Neural cell (in vitro differentiated cells): ENCODE results near the gene CLBA1. TPM values are rescaled to one million over a fixed set of nuclear protein-coding genes. Genes with fewer than 3 reads are reported as not detected.
"Not testable (repeated sequence)": the region's sequence is repeated elsewhere in the genome, so short reads cannot be mapped to it uniquely, and the experiment has no call there.

ENCODE experiments used
- H2AFZ ChIP-seq: fragments of 200-600, 300-800 bp; sonication (generic), shearing (Covaris generic); 2 replicates; pipeline ENCODE4 v1.6.0; 2014; ENCODE audit warnings: low read depth, mild to moderate bottlenecking, antibody characterized with exemption, low read length, moderate library complexity
- H3F3A ChIP-seq: fragments of 200-600 bp; shearing (Covaris generic); 2 replicates; pipeline ENCODE4 v1.6.1; 2016; ENCODE audit warnings: mild to moderate bottlenecking, moderate library complexity, mixed read lengths, antibody characterized with exemption, low read length; ENCODE audit not compliant: insufficient read depth, poor library complexity, severe bottlenecking
- H3K27ac ChIP-seq: fragments of 200-600, 300-800 bp; sonication (generic), shearing (Covaris generic); 2 replicates; pipeline ENCODE4 v1.5.1; 2014; ENCODE audit warnings: mild to moderate bottlenecking, low read length, moderate library complexity
- H3K27me3 ChIP-seq: fragments of 300-800, 200-600 bp; sonication (generic), shearing (Covaris generic); 2 replicates; pipeline ENCODE4 v1.6.0; 2014; ENCODE audit warnings: mild to moderate bottlenecking, low read depth, low read length, moderate library complexity; ENCODE audit not compliant: insufficient read depth
- H3K36me3 ChIP-seq: fragments of 300-800, 200-600 bp; sonication (generic), shearing (Covaris generic); 2 replicates; pipeline ENCODE4 v1.5.1; 2014; ENCODE audit warnings: mild to moderate bottlenecking, antibody characterized with exemption, low read length, moderate library complexity; ENCODE audit not compliant: insufficient read depth
- H3K4me2 ChIP-seq: fragments of 300-800, 200-600 bp; sonication (generic), shearing (Covaris generic); 2 replicates; pipeline ENCODE4 v1.6.0; 2014; ENCODE audit warnings: mild to moderate bottlenecking, low read length
- H3K4me3 ChIP-seq: fragments of 300-800, 200-600 bp; sonication (generic), shearing (Covaris generic); 2 replicates; pipeline ENCODE4 v1.5.1; 2014; ENCODE audit warnings: mild to moderate bottlenecking, low read length, moderate library complexity
- H3K79me2 ChIP-seq: fragments of 200-600 bp; shearing (Covaris generic); replicated peaks from 2 replicates; pipeline ENCODE4 v1.6.0; 2014; ENCODE audit warnings: mild to moderate bottlenecking, low read length, moderate library complexity; ENCODE audit not compliant: insufficient read depth
- H3K9ac ChIP-seq: fragments of 300-800, 200-600 bp; sonication (generic), shearing (Covaris generic); 2 replicates; pipeline ENCODE4 v1.6.1; 2016; ENCODE audit warnings: mild to moderate bottlenecking, low read length, mixed read lengths
- H3K9me2 ChIP-seq: fragments of 200-600 bp; shearing (Covaris generic); 2 replicates; pipeline ENCODE4 v1.6.1; 2016; ENCODE audit warnings: mild to moderate bottlenecking, low read length, mixed read lengths; ENCODE audit not compliant: insufficient read depth
- H3K9me3 ChIP-seq: fragments of 200-600, 300-800 bp; sonication (generic), shearing (Covaris generic); 2 replicates; pipeline ENCODE4 v1.6.1; 2016; ENCODE audit warnings: mild to moderate bottlenecking, mixed run types, low read length, moderate library complexity, mixed read lengths
- H4K20me1 ChIP-seq: fragments of 200-600 bp; shearing (Covaris generic); 2 replicates; pipeline ENCODE4 v1.6.1; 2016; ENCODE audit warnings: mild to moderate bottlenecking, mixed run types; ENCODE audit not compliant: insufficient read depth
- EP300 ChIP-seq: fragments of 450-650 bp; conservative IDR thresholded peaks from 2 replicates; pipeline ENCODE4 v1.6.1; 2014; ENCODE audit warnings: antibody characterized with exemption, mild to moderate bottlenecking, moderate library complexity; ENCODE audit not compliant: poor library complexity, severe bottlenecking
- EZH2 ChIP-seq: fragments of 200-600, 300-800 bp; shearing (Covaris generic), sonication (generic); IDR thresholded peaks from 2 replicates; pipeline ENCODE4 v1.6.1; 2014; ENCODE audit warnings: antibody characterized with exemption, low read length, borderline replicate concordance, mild to moderate bottlenecking; ENCODE audit not compliant: insufficient read depth, poor library complexity, severe bottlenecking
- MXI1 ChIP-seq: fragments of 450-650 bp; conservative IDR thresholded peaks from 2 replicates; pipeline ENCODE4 v1.6.1; 2014; ENCODE audit warnings: antibody characterized with exemption, mild to moderate bottlenecking; ENCODE audit not compliant: poor library complexity, severe bottlenecking
- POLR2AphosphoS5 ChIP-seq: IDR thresholded peaks from 2 replicates; pipeline ENCODE4 v1.6.1; 2012
- RAD21 ChIP-seq: fragments of 450-650 bp; conservative IDR thresholded peaks from 2 replicates; pipeline ENCODE4 v1.6.1; 2014; ENCODE audit warnings: antibody characterized with exemption, mild to moderate bottlenecking, moderate library complexity
- SMC3 ChIP-seq: fragments of 450-650 bp; conservative IDR thresholded peaks from 2 replicates; pipeline ENCODE4 v1.6.1; 2014; ENCODE audit warnings: antibody characterized with exemption, mild to moderate bottlenecking, moderate library complexity; ENCODE audit not compliant: poor library complexity
- TAF1 ChIP-seq: IDR thresholded peaks from 2 replicates; pipeline ENCODE4 v1.6.1; 2012; ENCODE audit warnings: low read depth
- polyA plus RNA-seq: library from polyadenylated mRNA; depleted of rRNA; stranded (reverse); fragments of >200 nt; gene quantifications from 2 replicates; pipeline ENCODE4 v1.2.3, GENCODE V29; 2014
- TF ChIP-seq, protein P1 (sequence below): IDR thresholded peaks from 2 replicates; pipeline ENCODE4 v1.6.1; 2012; ENCODE audit warnings: borderline replicate concordance

Gene CLBA1
- polyA plus RNA-seq, 1 donor from 2014 or later, result 27.8 TPM

DNA sequence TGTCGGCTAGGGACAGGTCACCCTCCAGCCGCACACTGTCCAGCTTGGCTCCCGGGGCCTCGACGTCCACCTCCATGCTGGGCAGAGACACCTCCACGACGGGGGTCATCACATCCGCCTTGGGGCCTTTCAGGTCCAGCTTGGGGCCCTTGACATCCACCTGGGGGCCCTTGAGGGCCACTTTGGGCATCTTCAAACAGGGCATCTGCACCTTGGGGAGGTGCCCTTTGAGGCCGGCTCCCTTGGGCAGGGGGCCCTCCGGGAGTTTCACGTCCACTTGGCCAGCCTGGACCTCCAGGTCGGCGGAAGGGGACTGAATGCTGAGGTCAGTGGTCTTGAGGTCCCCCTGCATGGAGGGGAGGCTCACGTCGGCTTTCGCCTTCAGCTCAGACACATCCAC, 43.0 kb upstream of the CLBA1 start:
- no peaks in the 10 kb centered on the region for H4K20me1 ChIP-seq
- H3F3A ChIP-seq, result no peaks in the 10 kb centered on the region
- TF ChIP-seq EP300, result no peak
- TF ChIP-seq RAD21, result no peak
- no peak for TF ChIP-seq TAF1
- no peak for TF ChIP-seq POLR2AphosphoS5
- no peak for TF ChIP-seq MXI1
- TF ChIP-seq EZH2, result no peak
- no peak for TF ChIP-seq SMC3
- TF ChIP-seq, protein P1, sequence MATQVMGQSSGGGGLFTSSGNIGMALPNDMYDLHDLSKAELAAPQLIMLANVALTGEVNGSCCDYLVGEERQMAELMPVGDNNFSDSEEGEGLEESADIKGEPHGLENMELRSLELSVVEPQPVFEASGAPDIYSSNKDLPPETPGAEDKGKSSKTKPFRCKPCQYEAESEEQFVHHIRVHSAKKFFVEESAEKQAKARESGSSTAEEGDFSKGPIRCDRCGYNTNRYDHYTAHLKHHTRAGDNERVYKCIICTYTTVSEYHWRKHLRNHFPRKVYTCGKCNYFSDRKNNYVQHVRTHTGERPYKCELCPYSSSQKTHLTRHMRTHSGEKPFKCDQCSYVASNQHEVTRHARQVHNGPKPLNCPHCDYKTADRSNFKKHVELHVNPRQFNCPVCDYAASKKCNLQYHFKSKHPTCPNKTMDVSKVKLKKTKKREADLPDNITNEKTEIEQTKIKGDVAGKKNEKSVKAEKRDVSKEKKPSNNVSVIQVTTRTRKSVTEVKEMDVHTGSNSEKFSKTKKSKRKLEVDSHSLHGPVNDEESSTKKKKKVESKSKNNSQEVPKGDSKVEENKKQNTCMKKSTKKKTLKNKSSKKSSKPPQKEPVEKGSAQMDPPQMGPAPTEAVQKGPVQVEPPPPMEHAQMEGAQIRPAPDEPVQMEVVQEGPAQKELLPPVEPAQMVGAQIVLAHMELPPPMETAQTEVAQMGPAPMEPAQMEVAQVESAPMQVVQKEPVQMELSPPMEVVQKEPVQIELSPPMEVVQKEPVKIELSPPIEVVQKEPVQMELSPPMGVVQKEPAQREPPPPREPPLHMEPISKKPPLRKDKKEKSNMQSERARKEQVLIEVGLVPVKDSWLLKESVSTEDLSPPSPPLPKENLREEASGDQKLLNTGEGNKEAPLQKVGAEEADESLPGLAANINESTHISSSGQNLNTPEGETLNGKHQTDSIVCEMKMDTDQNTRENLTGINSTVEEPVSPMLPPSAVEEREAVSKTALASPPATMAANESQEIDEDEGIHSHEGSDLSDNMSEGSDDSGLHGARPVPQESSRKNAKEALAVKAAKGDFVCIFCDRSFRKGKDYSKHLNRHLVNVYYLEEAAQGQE, result no peak
- H3K27me3 ChIP-seq, result no peaks in the 10 kb centered on the region
- no peaks in the 10 kb centered on the region for H3K36me3 ChIP-seq
- H3K79me2 ChIP-seq, result no peaks in the 10 kb centered on the region
- no peak overlapping the region for H3K4me2 ChIP-seq
- H3K27ac ChIP-seq, result no peak overlapping the region
- no peaks in the 10 kb centered on the region for H3K9me3 ChIP-seq
- H3K9ac ChIP-seq, result no peak overlapping the region
- no peak overlapping the region for H2AFZ ChIP-seq
- H3K4me3 ChIP-seq, result no peak overlapping the region
- H3K9me2 ChIP-seq, result no peaks in the 10 kb centered on the region

DNA sequence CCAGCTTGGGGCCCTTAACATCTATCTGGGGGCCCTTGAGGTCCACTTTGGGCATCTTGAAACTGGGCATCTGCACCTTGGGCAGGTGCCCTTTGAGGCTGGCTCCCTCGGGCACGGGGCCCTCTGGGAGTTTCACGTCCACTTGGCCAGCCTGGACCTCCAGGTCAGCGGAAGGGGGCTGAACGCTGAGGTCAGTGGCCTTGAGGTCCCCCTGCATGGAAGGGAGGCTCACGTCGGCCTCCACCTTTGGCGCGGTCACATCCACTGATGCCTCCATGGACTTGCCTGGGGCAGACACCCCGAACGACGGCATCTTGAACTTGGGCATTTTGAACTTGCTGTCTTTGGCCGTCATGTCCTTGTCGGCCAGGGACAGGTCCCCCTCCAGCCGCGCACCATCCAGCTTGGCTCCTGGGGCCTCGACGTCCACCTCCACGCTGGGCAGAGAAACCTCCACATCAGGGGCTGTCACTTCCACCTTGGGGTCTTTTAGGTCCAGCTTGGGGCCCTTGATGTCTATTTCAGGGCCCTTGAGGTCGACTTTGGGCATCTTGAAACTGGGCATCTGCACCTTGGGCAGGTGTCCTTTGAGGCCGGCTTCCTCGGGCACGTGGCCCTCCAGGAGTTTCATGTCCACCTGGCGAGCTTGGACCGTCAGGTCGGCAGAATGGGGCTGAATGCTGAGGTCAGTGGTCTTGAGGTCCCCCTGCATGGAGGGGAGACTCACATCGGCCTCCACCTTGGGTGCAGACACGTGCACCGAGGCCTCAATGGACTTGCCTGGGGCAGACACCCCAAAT, 42.2 kb upstream of the CLBA1 start:
- not testable (repeated sequence) for H3K9me2 ChIP-seq, H3K4me2 ChIP-seq, H4K20me1 ChIP-seq, H3K79me2 ChIP-seq, H3K4me3 ChIP-seq, H3K27me3 ChIP-seq, H3K9me3 ChIP-seq, H3F3A ChIP-seq, H3K27ac ChIP-seq, H2AFZ ChIP-seq, H3K36me3 ChIP-seq, H3K9ac ChIP-seq

DNA sequence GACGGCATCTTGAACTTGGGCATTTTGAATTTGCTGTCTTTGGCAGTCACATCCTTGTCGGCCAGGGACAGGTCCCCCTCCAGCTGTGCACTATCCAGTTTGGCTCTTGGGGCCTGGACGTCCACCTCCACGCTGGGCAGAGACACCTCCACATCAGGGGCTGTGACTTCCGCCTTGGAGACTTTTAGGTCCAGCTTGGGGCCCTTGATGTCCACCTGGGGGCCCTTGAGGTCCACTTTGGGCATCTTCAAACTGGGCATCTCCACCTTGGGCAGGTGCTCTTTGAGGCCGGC, 41.6 kb upstream of the CLBA1 start:
- H3K9me2 ChIP-seq, H3K36me3 ChIP-seq, H3K27me3 ChIP-seq, H3K9ac ChIP-seq, H3K27ac ChIP-seq, H3K4me2 ChIP-seq, H4K20me1 ChIP-seq, H3K9me3 ChIP-seq, H3K79me2 ChIP-seq, H3K4me3 ChIP-seq, H2AFZ ChIP-seq, H3F3A ChIP-seq: not testable (repeated sequence)

DNA sequence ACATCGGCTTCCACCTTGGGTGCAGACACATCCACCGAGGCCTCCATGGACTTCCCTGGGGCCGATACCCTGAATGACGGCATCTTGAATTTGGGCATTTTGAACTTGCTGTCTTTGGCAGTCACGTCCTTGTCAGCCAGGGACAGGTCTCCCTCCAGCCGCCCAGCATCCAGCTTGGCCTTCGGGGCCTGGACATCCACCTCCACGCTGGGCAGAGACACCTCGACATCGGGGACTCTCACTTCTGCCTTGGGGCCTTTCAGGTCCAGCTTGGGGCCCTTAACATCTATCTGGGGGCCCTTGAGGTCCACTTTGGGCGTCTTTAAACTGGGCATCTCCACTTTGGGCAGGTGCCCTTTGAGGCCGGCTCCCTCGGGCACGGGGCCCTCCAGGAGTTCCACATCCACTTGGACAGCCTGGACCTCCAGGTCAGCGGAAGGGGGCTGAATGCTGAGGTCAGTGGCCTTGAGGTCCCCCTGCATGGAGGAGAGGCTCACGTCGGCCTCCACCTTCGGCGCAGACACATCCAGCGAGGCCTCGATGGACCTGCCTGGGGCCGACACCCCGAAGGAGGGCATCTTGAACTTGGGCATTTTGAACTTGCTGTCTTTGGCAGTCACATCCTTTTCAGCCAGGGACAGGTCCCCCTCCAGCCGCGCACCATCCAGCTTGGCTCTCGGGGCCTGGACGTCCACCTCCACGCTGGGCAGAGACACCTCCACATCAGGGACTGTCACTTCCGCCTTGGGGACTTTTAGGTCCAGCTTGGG, 41.0 kb upstream of the CLBA1 start:
- not testable (repeated sequence) for H4K20me1 ChIP-seq, H3K79me2 ChIP-seq, H3K4me2 ChIP-seq, H3K9me3 ChIP-seq, H3K9me2 ChIP-seq, H3K27me3 ChIP-seq, H3K36me3 ChIP-seq, H3K4me3 ChIP-seq, H3K9ac ChIP-seq, H2AFZ ChIP-seq, H3K27ac ChIP-seq, H3F3A ChIP-seq

DNA sequence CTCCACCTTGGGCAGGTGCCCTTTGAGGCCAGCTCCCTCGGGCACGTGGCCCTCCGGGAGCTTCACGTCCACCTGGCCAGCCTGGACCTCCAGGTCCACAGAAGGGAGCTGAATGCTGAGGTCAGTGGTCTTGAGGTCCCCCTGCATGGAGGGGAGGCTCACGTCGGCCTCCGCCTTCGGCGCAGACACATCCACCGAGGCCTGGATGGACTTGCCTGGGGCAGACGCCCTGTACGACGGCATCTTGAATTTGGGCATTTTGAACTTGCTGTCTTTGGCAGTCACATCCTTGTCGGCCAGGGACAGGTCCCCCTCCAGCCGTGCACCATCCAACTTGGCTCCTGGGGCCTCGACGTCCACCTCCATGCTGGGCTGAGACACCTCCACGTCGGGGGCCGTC, 40.3 kb upstream of the CLBA1 start:
- not testable (repeated sequence) for H3K36me3 ChIP-seq, H3K9me2 ChIP-seq, H3K79me2 ChIP-seq, H3K4me2 ChIP-seq, H3K9me3 ChIP-seq, H3K9ac ChIP-seq, H3K27me3 ChIP-seq, H2AFZ ChIP-seq, H4K20me1 ChIP-seq, H3F3A ChIP-seq, H3K4me3 ChIP-seq, H3K27ac ChIP-seq
